Stimulated activated naive CD8-positive, alpha-beta T cell treated with anti-CD3 and anti-CD28 coated beads, Interleukin-15, Interleukin-2, amounts not matched to agents 100 ng/mL and 50 ng/mL, for 24 hours (primary cell): Measurements from ENCODE around the gene CPNE2.
A peak's percentile ranks its signal among the peaks of the same experiment; 100 is the strongest.

Source experiments
- H3K27ac Mint-ChIP-seq: one replicate; pipeline ENCODE4 v1.8.0; 2021; ENCODE audit warnings: mild to moderate bottlenecking, mixed read lengths
- H3K27me3 Mint-ChIP-seq: one replicate; pipeline ENCODE4 v1.8.0; 2021; ENCODE audit warnings: mixed read lengths
- H3K36me3 Mint-ChIP-seq: one replicate; pipeline ENCODE4 v1.8.0; 2021; ENCODE audit warnings: low read depth, mixed read lengths
- H3K4me1 Mint-ChIP-seq: one replicate; pipeline ENCODE4 v1.8.0; 2021; ENCODE audit warnings: low read depth, mixed read lengths
- H3K4me3 Mint-ChIP-seq: one replicate; pipeline ENCODE4 v1.8.0; 2021; ENCODE audit warnings: mild to moderate bottlenecking, mixed read lengths
- H3K9me3 Mint-ChIP-seq: one replicate; pipeline ENCODE4 v1.8.0; 2021; ENCODE audit warnings: mixed read lengths

The CPNE2 gene

GRCh38 chr16:57091975-57092785, at the start of gene CPNE2:
Gene CPNE2, plus strand, starts transcription at chr16:57092583. Its CDS starts 18,160 bp downstream, at chr16:57110743.
- Mint-ChIP-seq H3K27ac (peak within 1 kb of the TSS; percentile 45), H3K36me3 (no peaks in the 10 kb centered on the region), H3K4me3 (peak within 1 kb of the TSS; percentile 66), H3K4me1 (peaks cover 11% of the 10 kb centered on the region), H3K27me3 (peaks cover 16% of the 10 kb centered on the region), H3K9me3 (no peaks in the 10 kb centered on the region)

GRCh38 chr16:57043248-57043647, 49.1 kb upstream of the CPNE2 start:
- Mint-ChIP-seq H3K27ac (peak overlapping the region; percentile 98), H3K9me3 (no peaks in the 10 kb centered on the region), H3K4me3 (peak overlapping the region; percentile 65), H3K27me3 (no peaks in the 10 kb centered on the region), H3K4me1 (peaks cover 82% of the 10 kb centered on the region), H3K36me3 (peaks cover 71% of the 10 kb centered on the region)

GRCh38 chr16:57044931-57045693, 47.3 kb upstream of the CPNE2 start:
- Mint-ChIP-seq H3K9me3 (no peaks in the 10 kb centered on the region), H3K4me1 (peaks cover 75% of the 10 kb centered on the region), H3K36me3 (peaks cover 66% of the 10 kb centered on the region), H3K27me3 (no peaks in the 10 kb centered on the region), H3K4me3 (peak overlapping the region; percentile 23), H3K27ac (peak overlapping the region; percentile 90)

GRCh38 chr16:57045694-57046381, 46.5 kb upstream of the CPNE2 start:
- peaks cover 75% of the 10 kb centered on the region for H3K4me1 Mint-ChIP-seq
- peaks cover 67% of the 10 kb centered on the region for H3K36me3 Mint-ChIP-seq
- no peaks in the 10 kb centered on the region for H3K27me3 Mint-ChIP-seq
- no peaks in the 10 kb centered on the region for H3K9me3 Mint-ChIP-seq
- H3K27ac Mint-ChIP-seq, result peak overlapping the region; percentile 90
- peak overlapping the region; percentile 23 for H3K4me3 Mint-ChIP-seq

GRCh38 chr16:57048095-57048494, 44.3 kb upstream of the CPNE2 start:
- Mint-ChIP-seq H3K4me1 (peaks cover 75% of the 10 kb centered on the region), H3K36me3 (peaks cover 73% of the 10 kb centered on the region), H3K27ac (peak overlapping the region; percentile 39), H3K27me3 (no peaks in the 10 kb centered on the region), H3K4me3 (no peak overlapping the region), H3K9me3 (no peaks in the 10 kb centered on the region)

- Mint-ChIP-seq H3K27ac (peak overlapping the region; percentile 95), H3K4me1 (peaks cover 70% of the 10 kb centered on the region), H3K36me3 (peaks cover 69% of the 10 kb centered on the region)
These were observed 42.7 kb upstream of the CPNE2 start for GRCh38 chr16:57049678-57050077.

GRCh38 chr16:57051696-57052228, 40.6 kb upstream of the CPNE2 start:
- H3K4me1 Mint-ChIP-seq, result peaks cover 57% of the 10 kb centered on the region
- peaks cover 74% of the 10 kb centered on the region for H3K36me3 Mint-ChIP-seq
- peak overlapping the region; percentile 32 for H3K4me3 Mint-ChIP-seq
- H3K9me3 Mint-ChIP-seq, result no peaks in the 10 kb centered on the region
- no peaks in the 10 kb centered on the region for H3K27me3 Mint-ChIP-seq
- H3K27ac Mint-ChIP-seq, result peak overlapping the region; percentile 95

More at GRCh38 chr16:57049678-57050077, 42.7 kb upstream of the CPNE2 start:
- no peak overlapping the region for H3K4me3 Mint-ChIP-seq
- H3K27me3 Mint-ChIP-seq, result no peaks in the 10 kb centered on the region
- no peaks in the 10 kb centered on the region for H3K9me3 Mint-ChIP-seq

- Mint-ChIP-seq H3K4me3 (no peak overlapping the region), H3K27ac (peak overlapping the region; percentile 95), H3K9me3 (no peaks in the 10 kb centered on the region), H3K4me1 (peaks cover 59% of the 10 kb centered on the region), H3K36me3 (peaks cover 74% of the 10 kb centered on the region), H3K27me3 (no peaks in the 10 kb centered on the region)
These were observed 39.2 kb upstream of the CPNE2 start for GRCh38 chr16:57053206-57053605.

GRCh38 chr16:57054338-57054737, 38.0 kb upstream of the CPNE2 start:
- peaks cover 57% of the 10 kb centered on the region for H3K4me1 Mint-ChIP-seq
- no peaks in the 10 kb centered on the region for H3K27me3 Mint-ChIP-seq
- H3K27ac Mint-ChIP-seq, result peak overlapping the region; percentile 95
- peaks cover 67% of the 10 kb centered on the region for H3K36me3 Mint-ChIP-seq
- H3K4me3 Mint-ChIP-seq, result no peak overlapping the region
- no peaks in the 10 kb centered on the region for H3K9me3 Mint-ChIP-seq

GRCh38 chr16:57054771-57055170, 37.6 kb upstream of the CPNE2 start:
- Mint-ChIP-seq H3K27me3 (no peaks in the 10 kb centered on the region), H3K4me3 (no peak overlapping the region), H3K36me3 (peaks cover 72% of the 10 kb centered on the region), H3K4me1 (peaks cover 61% of the 10 kb centered on the region), H3K27ac (no peak overlapping the region), H3K9me3 (no peaks in the 10 kb centered on the region)

- Mint-ChIP-seq H3K36me3 (peaks cover 76% of the 10 kb centered on the region), H3K9me3 (no peaks in the 10 kb centered on the region), H3K4me1 (peaks cover 61% of the 10 kb centered on the region), H3K27me3 (no peaks in the 10 kb centered on the region), H3K27ac (no peak overlapping the region), H3K4me3 (no peak overlapping the region)
These were observed 36.7 kb upstream of the CPNE2 start for GRCh38 chr16:57055671-57056070.

- peaks cover 77% of the 10 kb centered on the region for H3K36me3 Mint-ChIP-seq
- H3K4me1 Mint-ChIP-seq, result peaks cover 48% of the 10 kb centered on the region
- H3K27me3 Mint-ChIP-seq, result no peaks in the 10 kb centered on the region
- H3K9me3 Mint-ChIP-seq, result no peaks in the 10 kb centered on the region
- H3K4me3 Mint-ChIP-seq, result no peak overlapping the region
- H3K27ac Mint-ChIP-seq, result peak overlapping the region; percentile 55
These were observed 34.0 kb upstream of the CPNE2 start for GRCh38 chr16:57058291-57058861.

GRCh38 chr16:57060323-57061083, 31.9 kb upstream of the CPNE2 start:
- no peaks in the 10 kb centered on the region for H3K27me3 Mint-ChIP-seq
- H3K4me3 Mint-ChIP-seq, result no peak overlapping the region
- peak overlapping the region; percentile 73 for H3K27ac Mint-ChIP-seq
- H3K9me3 Mint-ChIP-seq, result no peaks in the 10 kb centered on the region
- peaks cover 41% of the 10 kb centered on the region for H3K4me1 Mint-ChIP-seq
- H3K36me3 Mint-ChIP-seq, result peaks cover 64% of the 10 kb centered on the region
